ENCODE measurements around the gene SLC2A10.

GRCh38 chr20:46713957-46714834 is 4.7 kb downstream of the SLC2A10 start:
- no peak for TF ChIP-seq POLR2A (IDR thresholded peaks at IDR 0.05)
- TF ChIP-seq, protein P1, sequence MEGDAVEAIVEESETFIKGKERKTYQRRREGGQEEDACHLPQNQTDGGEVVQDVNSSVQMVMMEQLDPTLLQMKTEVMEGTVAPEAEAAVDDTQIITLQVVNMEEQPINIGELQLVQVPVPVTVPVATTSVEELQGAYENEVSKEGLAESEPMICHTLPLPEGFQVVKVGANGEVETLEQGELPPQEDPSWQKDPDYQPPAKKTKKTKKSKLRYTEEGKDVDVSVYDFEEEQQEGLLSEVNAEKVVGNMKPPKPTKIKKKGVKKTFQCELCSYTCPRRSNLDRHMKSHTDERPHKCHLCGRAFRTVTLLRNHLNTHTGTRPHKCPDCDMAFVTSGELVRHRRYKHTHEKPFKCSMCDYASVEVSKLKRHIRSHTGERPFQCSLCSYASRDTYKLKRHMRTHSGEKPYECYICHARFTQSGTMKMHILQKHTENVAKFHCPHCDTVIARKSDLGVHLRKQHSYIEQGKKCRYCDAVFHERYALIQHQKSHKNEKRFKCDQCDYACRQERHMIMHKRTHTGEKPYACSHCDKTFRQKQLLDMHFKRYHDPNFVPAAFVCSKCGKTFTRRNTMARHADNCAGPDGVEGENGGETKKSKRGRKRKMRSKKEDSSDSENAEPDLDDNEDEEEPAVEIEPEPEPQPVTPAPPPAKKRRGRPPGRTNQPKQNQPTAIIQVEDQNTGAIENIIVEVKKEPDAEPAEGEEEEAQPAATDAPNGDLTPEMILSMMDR (IDR thresholded peaks at IDR 0.05) = no peak
- no peak for TF ChIP-seq POLR2AphosphoS5 (IDR thresholded peaks at IDR 0.05)
